Common myeloid progenitor, CD34-positive (primary cell): Measurements from ENCODE around the gene SPPL2A.

ENCODE experiments used
- CTCF ChIA-PET: fragments of 350-600 bp; sonication (Branson Sonifier 250); formaldehyde crosslinking; loops from one replicate; lab custom pipeline; 2021; ENCODE audit warnings: antibody characterized with exemption; lab: Charles Lee
- POLR2A ChIA-PET: fragments of 350-600 bp; sonication (Branson Sonifier 250); formaldehyde crosslinking; loops from one replicate; lab custom pipeline; 2021; ENCODE audit warnings: antibody characterized with exemption; lab: Charles Lee
- DNase-seq, 3 donors: peaks; one replicate each; pipeline versions ENCODE4 v3.0.0 to v3.0.0-alpha.2; 2013
- H3K27ac ChIP-seq, 2 experiments: 1 replicate in 1 of 2; 2 replicates in 1 of 2; pipeline ENCODE4 v1.7.0; 2013; ENCODE audit warnings: inconsistent platforms in 2 of 2, low read length in 2 of 2, mild to moderate bottlenecking in 2 of 2, low read depth in 1 of 2, moderate library complexity in 1 of 2; ENCODE audit not compliant: severe bottlenecking in 2 of 2, insufficient read depth in 1 of 2, poor library complexity in 1 of 2
- H3K27me3 ChIP-seq, 5 experiments: replicated peaks in 2 of 5; 1 replicate in 3 of 5; 2 replicates in 2 of 5; pipeline versions ENCODE4 v1.6.1 to v1.7.0; 2013; ENCODE audit warnings: low read length in 4 of 5, mild to moderate bottlenecking in 2 of 5, moderate library complexity in 2 of 5, inconsistent platforms in 1 of 5; ENCODE audit not compliant: insufficient read depth in 5 of 5, control insufficient read depth in 4 of 5
- H3K36me3 ChIP-seq, 4 experiments: 1 replicate in 2 of 4; 2 replicates in 2 of 4; pipeline versions ENCODE4 v1.6.1 to v1.7.0; 2013; ENCODE audit warnings: low read length in 3 of 4, control low read depth in 1 of 4, mild to moderate bottlenecking in 1 of 4; ENCODE audit not compliant: control insufficient read depth in 4 of 4, insufficient read depth in 4 of 4
- H3K4me1 ChIP-seq, 4 experiments: 1 replicate in 3 of 4; 2 replicates in 1 of 4; pipeline versions ENCODE4 v1.6.1 to v1.7.1; 2013; ENCODE audit warnings: low read length in 3 of 4, mild to moderate bottlenecking in 3 of 4, control low read depth in 1 of 4, inconsistent platforms in 1 of 4, moderate library complexity in 1 of 4; ENCODE audit not compliant: control insufficient read depth in 4 of 4, insufficient read depth in 4 of 4; ENCODE audit errors: control extremely low read depth in 1 of 4
- H3K4me3 ChIP-seq, 7 experiments: 1 replicate in 4 of 7; 2 replicates in 3 of 7; pipeline versions ENCODE4 v1.5.1 to v1.7.0; 2013; ENCODE audit warnings: mild to moderate bottlenecking in 7 of 7, low read length in 6 of 7, moderate library complexity in 6 of 7, inconsistent platforms in 2 of 7, low read depth in 2 of 7, control low read depth in 1 of 7; ENCODE audit not compliant: insufficient read depth in 4 of 7, control insufficient read depth in 1 of 7; ENCODE audit errors: extremely low read depth in 1 of 7
- H3K9me3 ChIP-seq, 5 experiments: 1 replicate in 4 of 5; 2 replicates in 1 of 5; pipeline versions ENCODE4 v1.6.1 to v1.7.1; 2013; ENCODE audit warnings: low read length in 4 of 5, mild to moderate bottlenecking in 2 of 5, inconsistent platforms in 1 of 5, low read depth in 1 of 5, moderate library complexity in 1 of 5; ENCODE audit not compliant: control insufficient read depth in 4 of 5, insufficient read depth in 2 of 5; ENCODE audit errors: control extremely low read depth in 1 of 5
- WGBS: methylation state at CpG from one replicate; pipeline ENCODE4 v1.1.5; 2013; ENCODE audit not compliant: insufficient coverage; 5-methylcytosine and 5-hydroxymethylcytosine counted together

The SPPL2A gene

GRCh38 chr15:50718700-50719125, 46.8 kb downstream of the SPPL2A start:
- Histone ChIP-seq H3K4me1 (no peaks in the 10 kb centered on the region), H3K36me3 (peaks cover 3 to 12% (median 9%) of the 10 kb centered on the region in 4 experiments), H3K27ac (no peak overlapping the region), H3K27me3 (no peaks in the 10 kb centered on the region), H3K4me3 (no peak overlapping the region), H3K9me3 (no peaks in the 10 kb centered on the region)
- no CpG with 5 or more reads among the region's 1 CpG for WGBS
- ChIA-PET POLR2A (no interaction called here), CTCF (interaction anchor here (1.1 to 1.2 kb wide), 2 partner anchors 10 to 30 kb away, joined by 3 read pairs; no protein-coding TSS in a partner anchor)
- DNase-seq, result no peak

- POLR2A ChIA-PET, result interaction anchor here (0.6 kb wide), 1 partner anchor 1468 kb away, joined by 3 read pairs; no protein-coding TSS in a partner anchor
Measured at GRCh38 chr15:50712018-50712417, 53.5 kb downstream of the SPPL2A start.

GRCh38 chr15:50710585-50710984, 54.9 kb downstream of the SPPL2A start:
- ChIA-PET POLR2A (interaction anchor here (0.6 to 0.7 kb wide), 2 partner anchors 12 to 1529 kb away, joined by 5 to 6 read pairs; no protein-coding TSS in a partner anchor), CTCF (no interaction called here)
- Histone ChIP-seq H3K36me3 (peaks cover 0 to 3% (median 3%) of the 10 kb centered on the region in 4 experiments), H3K27ac (no peak overlapping the region), H3K27me3 (no peaks in the 10 kb centered on the region), H3K9me3 (no peaks in the 10 kb centered on the region), H3K4me3 (no peak overlapping the region), H3K4me1 (no peaks in the 10 kb centered on the region)
- DNase-seq, result no peak

More at GRCh38 chr15:50712018-50712417, 53.5 kb downstream of the SPPL2A start:
- Histone ChIP-seq H3K9me3 (no peaks in the 10 kb centered on the region), H3K4me3 (no peak overlapping the region), H3K36me3 (peaks cover 0 to 3% (median 3%) of the 10 kb centered on the region in 4 experiments), H3K27me3 (no peaks in the 10 kb centered on the region), H3K4me1 (no peaks in the 10 kb centered on the region), H3K27ac (no peak overlapping the region)
- 100% methylated on average over 3 of the region's 3 CpGs for WGBS
- CTCF ChIA-PET, result no interaction called here
- no peak for DNase-seq

- Histone ChIP-seq H3K27me3 (no peaks in the 10 kb centered on the region), H3K9me3 (no peaks in the 10 kb centered on the region), H3K27ac (no peak overlapping the region), H3K36me3 (peaks cover 0 to 3% (median 2%) of the 10 kb centered on the region in 4 experiments), H3K4me3 (no peak overlapping the region), H3K4me1 (no peaks in the 10 kb centered on the region)
- no peak for DNase-seq
- ChIA-PET POLR2A (no interaction called here), CTCF (no interaction called here)
- 100% methylated on average over 2 of the region's 3 CpGs for WGBS
Measured at GRCh38 chr15:50707878-50708427, 57.6 kb downstream of the SPPL2A start.

- ChIA-PET CTCF (no interaction called here), POLR2A (no interaction called here)
- no peak overlapping the region for H3K27ac ChIP-seq
Measured at GRCh38 chr15:50702762-50703334, 62.7 kb downstream of the SPPL2A start.

GRCh38 chr15:50698101-50698500, 67.4 kb downstream of the SPPL2A start:
- Histone ChIP-seq H3K36me3 (no peaks in the 10 kb centered on the region), H3K4me1 (no peaks in the 10 kb centered on the region), H3K9me3 (no peaks in the 10 kb centered on the region), H3K4me3 (no peak overlapping the region), H3K27ac (no peak overlapping the region), H3K27me3 (no peaks in the 10 kb centered on the region)
- ChIA-PET POLR2A (interaction anchor here (0.6 kb wide), 1 partner anchor 13 kb away, joined by 5 read pairs; no protein-coding TSS in a partner anchor), CTCF (no interaction called here)
- WGBS, result 100% methylated on average over 5 of the region's 8 CpGs
- no peak for DNase-seq

More at GRCh38 chr15:50702762-50703334, 62.7 kb downstream of the SPPL2A start:
- H3K36me3 ChIP-seq, result peaks cover 0 to 3% (median 1%) of the 10 kb centered on the region in 4 experiments
- no peaks in the 10 kb centered on the region for H3K27me3 ChIP-seq
- WGBS, result no CpG with 5 or more reads among the region's 1 CpG
- no peaks in the 10 kb centered on the region for H3K9me3 ChIP-seq
- no peak overlapping the region for H3K4me3 ChIP-seq
- H3K4me1 ChIP-seq, result no peaks in the 10 kb centered on the region
- no peak for DNase-seq

- Histone ChIP-seq H3K27me3 (no peaks in the 10 kb centered on the region), H3K4me3 (no peak overlapping the region), H3K9me3 (no peaks in the 10 kb centered on the region), H3K4me1 (no peaks in the 10 kb centered on the region), H3K27ac (no peak overlapping the region), H3K36me3 (no peaks in the 10 kb centered on the region)
- 100% methylated on average over 2 of the region's 4 CpGs for WGBS
- DNase-seq, result no peak
- POLR2A ChIA-PET, result interaction anchor here (0.6 kb wide), 1 partner anchor 10 kb away, joined by 4 read pairs; no protein-coding TSS in a partner anchor
- CTCF ChIA-PET, result interaction anchor here (0.6 kb wide), 1 partner anchor 1324 kb away, joined by 3 read pairs; no protein-coding TSS in a partner anchor
Measured at GRCh38 chr15:50697109-50697797, 68.3 kb downstream of the SPPL2A start.
